A673 (cell line): Measurements from ENCODE around the gene NELL1.

Source experiments
- EZH2 ChIP-seq: fragments of 200-600 bp; sonication (generic); IDR thresholded peaks from 2 replicates; pipeline ENCODE4 v1.6.1; 2017; ENCODE audit warnings: borderline replicate concordance, low read depth, mild to moderate bottlenecking, mixed read lengths, antibody characterized with exemption, low read length; ENCODE audit not compliant: poor library complexity, severe bottlenecking
- TF ChIP-seq, protein P1 (sequence below): fragments of 300-800, 200-600 bp; sonication (generic); conservative IDR thresholded peaks from 2 replicates; pipeline ENCODE4 v1.5.1; 2017; ENCODE audit warnings: low read depth, mild to moderate bottlenecking, antibody characterized with exemption, low read length, moderate library complexity, mixed read lengths

- no peak for TF ChIP-seq EZH2
- TF ChIP-seq, protein P1, sequence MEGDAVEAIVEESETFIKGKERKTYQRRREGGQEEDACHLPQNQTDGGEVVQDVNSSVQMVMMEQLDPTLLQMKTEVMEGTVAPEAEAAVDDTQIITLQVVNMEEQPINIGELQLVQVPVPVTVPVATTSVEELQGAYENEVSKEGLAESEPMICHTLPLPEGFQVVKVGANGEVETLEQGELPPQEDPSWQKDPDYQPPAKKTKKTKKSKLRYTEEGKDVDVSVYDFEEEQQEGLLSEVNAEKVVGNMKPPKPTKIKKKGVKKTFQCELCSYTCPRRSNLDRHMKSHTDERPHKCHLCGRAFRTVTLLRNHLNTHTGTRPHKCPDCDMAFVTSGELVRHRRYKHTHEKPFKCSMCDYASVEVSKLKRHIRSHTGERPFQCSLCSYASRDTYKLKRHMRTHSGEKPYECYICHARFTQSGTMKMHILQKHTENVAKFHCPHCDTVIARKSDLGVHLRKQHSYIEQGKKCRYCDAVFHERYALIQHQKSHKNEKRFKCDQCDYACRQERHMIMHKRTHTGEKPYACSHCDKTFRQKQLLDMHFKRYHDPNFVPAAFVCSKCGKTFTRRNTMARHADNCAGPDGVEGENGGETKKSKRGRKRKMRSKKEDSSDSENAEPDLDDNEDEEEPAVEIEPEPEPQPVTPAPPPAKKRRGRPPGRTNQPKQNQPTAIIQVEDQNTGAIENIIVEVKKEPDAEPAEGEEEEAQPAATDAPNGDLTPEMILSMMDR, result peak; percentile 48
Measured at GRCh38 chr11:20671856-20672546, 2.6 kb downstream of the NELL1 start.
